ENCODE results near the gene CCDC146.
"Not testable (repeated sequence)": the region's sequence is repeated elsewhere in the genome, so short reads cannot be mapped to it uniquely, and the experiment has no call there.

Gene CCDC146

DNA sequence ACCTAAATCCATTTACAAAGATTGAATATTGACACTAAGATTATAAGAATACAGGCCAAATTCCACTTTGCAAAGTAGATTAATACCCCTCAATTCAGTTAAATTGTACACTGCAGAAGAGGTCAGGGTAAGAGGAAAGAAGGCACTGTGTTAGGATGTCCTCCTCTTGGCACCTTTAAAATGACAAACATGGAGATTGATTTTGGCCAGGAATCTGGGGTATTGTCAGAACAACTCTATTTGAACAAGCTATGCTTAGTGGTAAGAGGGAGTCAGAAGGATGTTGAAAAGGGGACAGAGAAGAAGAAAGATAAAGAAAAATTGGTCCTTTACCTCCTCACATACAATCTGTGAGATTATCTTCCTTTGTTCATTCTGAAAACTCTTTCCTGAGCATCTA is 55.6 kb downstream of the CCDC146 start:
- not testable (repeated sequence) for H3K27ac ChIP-seq

DNA sequence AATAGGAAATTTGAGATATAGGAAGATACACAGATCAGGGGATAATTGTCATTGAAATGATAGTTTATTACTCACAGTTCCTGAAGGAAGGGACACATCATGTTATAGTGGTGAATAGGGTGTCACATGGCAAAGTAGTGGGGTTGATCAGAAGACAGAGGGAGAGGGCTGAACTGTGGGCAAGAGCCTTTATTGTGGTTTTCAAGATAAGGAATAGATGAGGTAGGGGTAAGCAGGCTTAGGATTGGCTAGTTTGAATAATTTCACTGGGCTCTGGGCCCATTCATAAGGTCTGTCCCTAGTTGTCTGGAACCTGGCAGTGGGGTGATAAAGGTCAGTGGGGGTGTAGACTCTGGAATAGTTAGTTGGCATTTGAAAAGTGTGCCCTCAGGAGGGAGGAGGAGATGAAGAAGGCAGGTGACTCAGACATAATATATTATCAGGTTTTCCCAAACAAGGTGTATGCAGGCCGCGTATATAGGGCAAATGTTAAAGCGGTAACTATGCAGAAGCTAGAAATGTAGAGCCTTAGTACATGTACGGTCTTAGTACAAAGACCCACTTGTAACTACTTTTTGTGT is 58.7 kb downstream of the CCDC146 start:
- Histone ChIP-seq H3K36me3 (ENCODE audit: control insufficient read depth, insufficient read depth, low read length) (no peaks in the 10 kb centered on the region), H3K79me2 (no peaks in the 10 kb centered on the region), H3K9me3 (ENCODE audit: control insufficient read depth, low read length) (no peaks in the 10 kb centered on the region), H3K9ac (no peak overlapping the region), H3K27me3 (ENCODE audit: control insufficient read depth, insufficient read depth, low read length) (no peaks in the 10 kb centered on the region), H3K4me1 (no peaks in the 10 kb centered on the region), H3K4me2 (ENCODE audit: low read length) (no peak overlapping the region), H2AFZ (no peak overlapping the region), H3K4me3 (ENCODE audit: low read depth, low read length) (no peak overlapping the region), H3K27ac (no peak overlapping the region)
- TF ChIP-seq, protein P1, sequence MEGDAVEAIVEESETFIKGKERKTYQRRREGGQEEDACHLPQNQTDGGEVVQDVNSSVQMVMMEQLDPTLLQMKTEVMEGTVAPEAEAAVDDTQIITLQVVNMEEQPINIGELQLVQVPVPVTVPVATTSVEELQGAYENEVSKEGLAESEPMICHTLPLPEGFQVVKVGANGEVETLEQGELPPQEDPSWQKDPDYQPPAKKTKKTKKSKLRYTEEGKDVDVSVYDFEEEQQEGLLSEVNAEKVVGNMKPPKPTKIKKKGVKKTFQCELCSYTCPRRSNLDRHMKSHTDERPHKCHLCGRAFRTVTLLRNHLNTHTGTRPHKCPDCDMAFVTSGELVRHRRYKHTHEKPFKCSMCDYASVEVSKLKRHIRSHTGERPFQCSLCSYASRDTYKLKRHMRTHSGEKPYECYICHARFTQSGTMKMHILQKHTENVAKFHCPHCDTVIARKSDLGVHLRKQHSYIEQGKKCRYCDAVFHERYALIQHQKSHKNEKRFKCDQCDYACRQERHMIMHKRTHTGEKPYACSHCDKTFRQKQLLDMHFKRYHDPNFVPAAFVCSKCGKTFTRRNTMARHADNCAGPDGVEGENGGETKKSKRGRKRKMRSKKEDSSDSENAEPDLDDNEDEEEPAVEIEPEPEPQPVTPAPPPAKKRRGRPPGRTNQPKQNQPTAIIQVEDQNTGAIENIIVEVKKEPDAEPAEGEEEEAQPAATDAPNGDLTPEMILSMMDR (IDR thresholded peaks at IDR 0.05): no peak

More for the DNA sequence above, 55.6 kb downstream of the CCDC146 start:
- not testable (repeated sequence) for H3K4me3 ChIP-seq (ENCODE audit: low read depth, low read length); H3K4me1 ChIP-seq; H3K79me2 ChIP-seq; H3K36me3 ChIP-seq (ENCODE audit: control insufficient read depth, insufficient read depth, low read length); H3K4me2 ChIP-seq (ENCODE audit: low read length); H2AFZ ChIP-seq; H3K27me3 ChIP-seq (ENCODE audit: control insufficient read depth, insufficient read depth, low read length); H3K9ac ChIP-seq; H3K9me3 ChIP-seq (ENCODE audit: control insufficient read depth, low read length)

DNA sequence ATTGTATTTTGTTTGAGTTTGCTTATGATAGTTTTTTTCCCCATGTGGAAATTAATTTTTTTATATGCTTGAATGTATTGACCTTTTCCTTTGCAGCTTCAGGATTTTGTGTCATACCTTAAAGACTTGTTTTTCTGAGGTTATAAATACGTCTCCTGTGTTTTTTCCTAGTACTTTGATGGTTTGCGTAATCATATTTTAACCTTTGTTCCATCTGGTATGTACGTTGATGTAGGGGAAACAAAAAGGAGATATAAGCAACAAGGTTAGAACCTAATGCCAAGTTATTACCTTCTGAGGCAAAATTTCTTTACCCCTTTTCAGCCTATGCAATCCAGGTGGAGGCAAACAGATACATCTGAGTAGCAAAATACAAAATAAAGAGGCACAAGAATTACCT is 59.3 kb downstream of the CCDC146 start:
- Histone ChIP-seq H2AFZ (no peak overlapping the region), H3K36me3 (ENCODE audit: control insufficient read depth, insufficient read depth, low read length) (no peaks in the 10 kb centered on the region), H3K4me1 (no peaks in the 10 kb centered on the region), H3K27ac (no peak overlapping the region), H3K79me2 (no peaks in the 10 kb centered on the region), H3K9me3 (ENCODE audit: control insufficient read depth, low read length) (no peaks in the 10 kb centered on the region), H3K4me3 (ENCODE audit: low read depth, low read length) (no peak overlapping the region), H3K27me3 (ENCODE audit: control insufficient read depth, insufficient read depth, low read length) (no peaks in the 10 kb centered on the region), H3K9ac (no peak overlapping the region), H3K4me2 (ENCODE audit: low read length) (no peak overlapping the region)
- TF ChIP-seq, protein P1 (IDR thresholded peaks at IDR 0.05): no peak

DNA sequence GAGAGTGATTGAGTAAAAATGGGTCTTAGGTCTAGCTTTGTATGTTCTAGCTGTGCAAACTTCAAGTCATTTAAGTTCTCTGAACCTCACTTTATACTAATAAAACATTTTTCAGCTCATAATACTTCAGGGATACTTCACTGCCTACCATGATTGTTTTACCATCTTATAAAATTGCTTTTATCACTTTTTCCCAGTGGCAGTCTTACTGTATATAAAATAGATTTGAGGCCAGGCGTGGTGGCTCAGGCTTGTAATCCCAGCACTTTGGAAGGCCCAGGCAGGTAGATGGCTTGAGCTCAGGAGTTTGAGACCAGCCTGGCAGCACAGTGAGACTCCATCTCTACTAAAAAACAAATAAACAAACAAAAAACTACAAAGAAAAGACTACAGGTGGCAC is 59.8 kb downstream of the CCDC146 start:
- H3K4me2 ChIP-seq (ENCODE audit: low read length): no peak overlapping the region
- no peak overlapping the region for H3K4me3 ChIP-seq (ENCODE audit: low read depth, low read length)
- TF ChIP-seq, protein P1 (IDR thresholded peaks at IDR 0.05): no peak
- no peaks in the 10 kb centered on the region for H3K4me1 ChIP-seq
- H3K9ac ChIP-seq: no peak overlapping the region
- H3K36me3 ChIP-seq (ENCODE audit: control insufficient read depth, insufficient read depth, low read length): no peaks in the 10 kb centered on the region
- H2AFZ ChIP-seq: no peak overlapping the region
- no peaks in the 10 kb centered on the region for H3K9me3 ChIP-seq (ENCODE audit: control insufficient read depth, low read length)
- H3K27me3 ChIP-seq (ENCODE audit: control insufficient read depth, insufficient read depth, low read length): no peaks in the 10 kb centered on the region
- H3K27ac ChIP-seq: no peak overlapping the region
- no peaks in the 10 kb centered on the region for H3K79me2 ChIP-seq

DNA sequence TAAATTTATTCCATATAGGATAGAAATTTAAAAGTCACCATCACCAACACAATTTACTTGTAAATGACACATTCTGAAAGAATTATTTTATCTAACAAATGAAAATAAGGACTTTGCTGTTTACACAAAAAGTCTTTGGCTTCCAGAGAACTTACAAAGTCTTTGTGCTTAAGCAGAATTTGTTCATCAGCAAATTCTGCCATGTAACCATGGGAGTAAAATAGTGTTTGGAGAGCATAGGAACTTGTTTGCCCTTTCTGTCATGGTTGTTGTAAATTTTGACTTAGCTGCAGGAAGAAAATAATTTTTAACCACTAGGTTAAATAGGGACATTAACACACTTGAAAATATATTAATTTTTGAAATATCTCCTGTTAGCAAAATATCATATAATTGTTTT is 62.0 kb downstream of the CCDC146 start:
- Histone ChIP-seq H3K27me3 (ENCODE audit: control insufficient read depth, insufficient read depth, low read length) (no peaks in the 10 kb centered on the region), H3K27ac (no peak overlapping the region)
- TF ChIP-seq, protein P1 (IDR thresholded peaks at IDR 0.05): no peak

More for the DNA sequence above, 62.0 kb downstream of the CCDC146 start:
- Histone ChIP-seq H3K4me1 (no peaks in the 10 kb centered on the region), H2AFZ (no peak overlapping the region), H3K4me3 (ENCODE audit: low read depth, low read length) (no peak overlapping the region), H3K9ac (no peak overlapping the region), H3K79me2 (no peaks in the 10 kb centered on the region), H3K9me3 (ENCODE audit: control insufficient read depth, low read length) (no peaks in the 10 kb centered on the region), H3K4me2 (ENCODE audit: low read length) (no peak overlapping the region), H3K36me3 (ENCODE audit: control insufficient read depth, insufficient read depth, low read length) (no peaks in the 10 kb centered on the region)
